Esophagus muscularis mucosa (tissue), 4 donors: ENCODE measurements around the gene MIS12.

Source experiments
- CTCF ChIP-seq, 3 experiments: fragments of 200-600 bp in 2 of 3; fragments of 450-650 bp in 1 of 3; sonication (generic) in 2 of 3; IDR thresholded peaks; one replicate each; pipeline ENCODE4 v1.5.1; 2017 to 2019; ENCODE audit warnings: antibody characterized with exemption in 3 of 3, mild to moderate bottlenecking in 2 of 3, moderate library complexity in 1 of 3
- EP300 ChIP-seq: sonication (generic); formaldehyde crosslinking; IDR thresholded peaks from one replicate; pipeline ENCODE4 v1.6.1; 2017; ENCODE audit warnings: antibody characterized with exemption
- POLR2A ChIP-seq: fragments of 450-650 bp; IDR thresholded peaks from one replicate; pipeline ENCODE4 v1.6.1; 2017; ENCODE audit warnings: antibody characterized with exemption, moderate library complexity, mild to moderate bottlenecking, low read depth
- POLR2AphosphoS5 ChIP-seq, 2 donors: sonication (generic); formaldehyde crosslinking; IDR thresholded peaks; one replicate each; pipeline ENCODE4 v1.6.1; 2017; ENCODE audit warnings: antibody characterized with exemption in 2 of 2

- no peak for TF ChIP-seq POLR2A
- no peak for TF ChIP-seq CTCF (IDR thresholded peaks at IDR 0.05)
- TF ChIP-seq POLR2AphosphoS5 (IDR thresholded peaks at IDR 0.05), result no peak
- TF ChIP-seq EP300, result no peak
Observed at GRCh38 chr17:5532581-5532980, 46.2 kb downstream of the MIS12 start.
